HEK293T (cell line): ENCODE data around the gene VPS18.

Source experiments
- BHLHE40 ChIP-seq: fragments of 450-650 bp; IDR thresholded peaks from 2 replicates; pipeline ENCODE4 v1.6.1; 2016; ENCODE audit warnings: mild to moderate bottlenecking, moderate library complexity, borderline replicate concordance
- FOXM1 ChIP-seq: fragments of 450-650 bp; IDR thresholded peaks from 2 replicates; pipeline ENCODE4 v1.6.1; 2017; ENCODE audit warnings: mild to moderate bottlenecking, borderline replicate concordance
- HDGF ChIP-seq: fragments of 450-650 bp; IDR thresholded peaks from 2 replicates; pipeline ENCODE4 v1.6.1; 2017; ENCODE audit warnings: antibody characterized with exemption, borderline replicate concordance
- SUZ12 ChIP-seq: fragments of 450-650 bp; IDR thresholded peaks from 2 replicates; pipeline ENCODE4 v1.6.1; 2016; ENCODE audit warnings: mild to moderate bottlenecking

DNA sequence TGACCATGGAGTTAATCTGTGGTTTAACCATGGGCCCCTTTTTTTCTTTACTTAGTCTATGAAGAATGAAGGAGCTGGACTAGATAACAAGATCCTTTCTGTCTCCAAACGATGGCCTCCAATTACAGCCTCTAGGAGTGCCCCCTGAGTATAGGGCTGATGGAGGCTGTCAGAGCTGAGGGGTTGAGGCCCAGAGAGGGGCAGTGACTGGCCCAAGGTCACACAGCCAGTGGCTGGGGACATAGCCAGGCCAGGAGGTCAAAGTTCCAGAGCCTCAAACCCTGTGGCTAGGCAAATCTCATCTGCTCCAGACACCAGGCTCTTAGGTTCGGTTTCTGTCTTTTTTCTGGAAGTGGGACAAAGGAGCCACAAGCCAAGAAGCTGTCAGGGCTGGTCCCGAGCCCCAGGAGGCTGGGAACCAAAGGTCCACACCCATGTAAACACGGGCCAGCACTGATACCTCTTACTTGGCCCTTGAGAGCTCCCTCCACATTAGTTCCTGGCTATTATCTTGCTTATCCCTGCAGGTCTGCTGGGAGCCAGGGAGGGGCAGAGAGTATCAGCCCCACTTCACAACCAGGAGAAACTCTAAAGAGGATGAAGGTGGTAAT is 30.5 kb upstream of the VPS18 start:
- TF ChIP-seq FOXM1 (no peak), BHLHE40 (no peak), SUZ12 (no peak), HDGF (no peak)
